HG03066 (cell line): ENCODE data around the gene NYNRIN.
"Not testable (repeated sequence)": the region's sequence is repeated elsewhere in the genome, so short reads cannot be mapped to it uniquely, and the experiment has no call there.

ENCODE experiments used
- ATAC-seq: cut with Tn5 transposase; IDR thresholded peaks from one replicate; pipeline ENCODE4 v1.9.1; 2021; ENCODE audit warnings: low read depth; ENCODE audit not compliant: unreplicated experiment

Gene NYNRIN

GRCh38 chr14:24398653-24399446 lies at the start of gene NYNRIN:
Gene NYNRIN, plus strand, starts transcription at chr14:24399003. Its CDS starts 244 bp downstream, at chr14:24399247.
- no peak for ATAC-seq

GRCh38 chr14:24349742-24350141 lies 49.1 kb upstream of the NYNRIN start:
- ATAC-seq: no peak

DNA sequence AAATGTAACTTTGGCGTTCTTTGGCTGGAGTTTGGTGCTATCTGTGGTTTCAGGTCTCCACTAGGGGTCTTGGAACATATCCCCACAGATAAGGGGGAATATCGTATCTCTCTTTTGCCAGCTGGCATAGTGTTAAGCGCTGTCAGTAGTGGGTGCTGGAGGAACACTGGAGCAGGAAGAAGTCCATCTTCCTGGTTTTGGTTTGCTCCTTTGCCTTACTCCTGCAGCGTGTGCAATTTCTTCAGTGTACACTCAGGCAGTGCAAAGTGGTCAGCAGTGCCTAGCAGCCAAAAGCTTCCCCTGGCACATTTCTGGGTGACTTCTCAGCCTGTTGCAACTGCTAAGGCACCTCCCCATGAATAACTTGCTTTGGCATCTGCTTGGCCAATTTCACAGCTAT lies 47.3 kb upstream of the NYNRIN start:
- no peak for ATAC-seq

- ATAC-seq: no peak
Measured at GRCh38 chr14:24353559-24354481, 45.0 kb upstream of the NYNRIN start.

GRCh38 chr14:24354482-24354825 lies 44.3 kb upstream of the NYNRIN start:
- not testable (repeated sequence) for ATAC-seq

DNA sequence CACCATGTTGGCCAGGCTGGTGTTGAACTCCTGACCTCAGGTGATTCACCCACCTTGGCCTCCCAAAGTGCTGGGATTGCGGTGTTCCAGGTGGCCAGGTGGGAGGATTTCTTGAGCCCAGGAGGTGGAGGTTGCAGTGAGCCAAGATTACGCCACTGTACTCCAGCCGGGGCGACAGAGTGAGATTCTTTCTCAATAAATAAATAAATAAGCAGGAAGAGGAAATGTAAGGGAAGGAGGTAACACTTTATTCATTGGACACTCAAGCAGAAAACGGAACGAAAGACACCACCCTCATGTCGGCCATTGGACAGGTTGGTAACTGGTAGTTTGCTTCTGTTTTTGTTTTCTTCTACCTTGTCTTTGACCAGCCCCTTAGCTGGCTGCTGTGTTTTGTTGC lies 43.8 kb upstream of the NYNRIN start:
- no peak for ATAC-seq

- ATAC-seq: no peak
Measured at GRCh38 chr14:24356208-24356607, 42.6 kb upstream of the NYNRIN start.

- no peak for ATAC-seq
Measured at GRCh38 chr14:24360281-24360680, 38.5 kb upstream of the NYNRIN start.

GRCh38 chr14:24361326-24361725 lies 37.5 kb upstream of the NYNRIN start:
- no peak for ATAC-seq

GRCh38 chr14:24362241-24362960 lies 36.4 kb upstream of the NYNRIN start:
- ATAC-seq: no peak

DNA sequence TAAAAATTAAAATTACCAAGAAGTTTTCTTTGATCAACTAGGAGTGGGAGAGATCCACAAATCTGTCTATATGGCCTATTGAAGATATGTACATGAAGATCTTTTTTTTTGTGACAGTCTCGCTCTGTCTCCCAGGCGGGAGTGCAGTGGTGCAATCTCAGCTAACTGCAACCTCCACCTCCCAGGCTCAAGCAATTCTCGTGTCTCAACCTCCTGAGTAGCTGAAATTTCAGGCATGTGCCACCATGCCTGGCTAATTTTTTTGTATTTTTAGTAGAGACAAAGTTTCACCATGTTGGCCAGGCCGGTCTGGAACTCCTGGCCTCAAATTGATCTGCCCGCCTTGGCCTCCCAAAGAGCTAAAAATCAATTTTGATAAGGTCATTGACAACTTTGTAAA lies 35.4 kb upstream of the NYNRIN start:
- ATAC-seq: no peak

GRCh38 chr14:24364841-24365240 lies 34.0 kb upstream of the NYNRIN start:
- no peak for ATAC-seq

GRCh38 chr14:24365600-24366412 lies 33.0 kb upstream of the NYNRIN start:
- peak; percentile 42 for ATAC-seq

GRCh38 chr14:24366413-24366720 lies 32.4 kb upstream of the NYNRIN start:
- ATAC-seq: no peak

DNA sequence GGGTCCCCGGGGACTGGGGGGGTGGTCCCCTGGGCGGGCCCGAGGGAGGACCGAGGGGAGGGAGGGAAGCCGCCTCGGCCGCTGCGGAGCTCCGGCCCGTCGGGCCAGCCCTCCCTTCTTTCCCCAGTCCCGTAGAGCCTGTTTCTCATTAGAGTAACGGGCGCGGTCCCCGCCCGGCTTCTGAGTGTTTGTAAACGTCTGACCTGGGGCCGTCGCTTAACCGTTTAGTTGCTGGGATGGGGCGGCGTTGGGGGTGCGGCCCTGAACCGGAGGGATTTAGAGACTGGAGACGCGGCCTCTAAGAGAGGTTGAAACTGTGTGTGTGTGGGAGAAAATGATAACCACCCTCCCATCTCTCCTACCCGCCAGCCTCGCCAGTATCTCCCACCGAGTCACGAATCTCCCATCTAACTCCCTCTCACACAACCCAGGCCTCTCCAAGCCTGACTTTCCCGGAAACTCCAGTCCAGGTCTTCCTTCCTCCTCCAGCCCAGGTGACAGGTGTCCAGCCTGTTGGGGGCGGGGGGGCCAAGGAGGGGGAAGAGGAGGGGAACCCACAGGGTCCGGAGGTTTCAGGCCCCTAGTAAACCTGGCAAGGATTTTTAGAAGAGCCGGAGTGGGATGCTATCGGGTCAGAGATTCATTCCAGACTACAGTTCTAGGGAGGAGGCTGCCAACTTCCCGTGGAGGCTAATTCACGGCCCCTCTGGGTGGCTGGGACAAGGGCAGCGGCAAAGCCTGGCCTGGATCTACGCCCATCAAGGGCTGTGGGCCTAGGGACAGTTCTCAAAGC lies 31.9 kb upstream of the NYNRIN start:
- ATAC-seq: peak; percentile 46

- no peak for ATAC-seq
Measured at GRCh38 chr14:24367514-24368211, 31.1 kb upstream of the NYNRIN start, which contains the start of gene NFATC4. Gene NFATC4, plus strand, starts transcription at chr14:24368184. Its CDS starts 157 bp downstream, at chr14:24368341.

GRCh38 chr14:24368212-24368561 lies 30.6 kb upstream of the NYNRIN start:
- no peak for ATAC-seq

- ATAC-seq: no peak
Measured at GRCh38 chr14:24368562-24369252, 30.1 kb upstream of the NYNRIN start.
